Stomach (tissue), 4 donors: Measurements from ENCODE around the gene EPG5.

ENCODE experiments used
- CTCF ChIP-seq, 7 experiments: fragments of 450-650 bp in 4 of 7; fragments of 200-600 bp in 3 of 7; sonication (generic) in 3 of 7; IDR thresholded peaks; one replicate each; pipeline ENCODE4 v1.5.1; 2016 to 2019; ENCODE audit warnings: antibody characterized with exemption in 7 of 7, control low read depth in 2 of 7, mild to moderate bottlenecking in 1 of 7
- EP300 ChIP-seq: sonication (generic); formaldehyde crosslinking; IDR thresholded peaks from one replicate; pipeline ENCODE4 v1.6.1; 2017; ENCODE audit warnings: antibody characterized with exemption
- POLR2A ChIP-seq, 4 donors: fragments of 450-650 bp; IDR thresholded peaks; one replicate each; pipeline ENCODE4 v1.6.1; 2016; ENCODE audit warnings: antibody characterized with exemption in 4 of 4, control low read depth in 2 of 4, mild to moderate bottlenecking in 1 of 4, moderate library complexity in 1 of 4
- POLR2AphosphoS5 ChIP-seq, 3 donors: sonication (generic); formaldehyde crosslinking; IDR thresholded peaks; one replicate each; pipeline ENCODE4 v1.6.1; 2016; ENCODE audit warnings: antibody characterized with exemption in 3 of 3

GRCh38 chr18:45841765-45842442, 125.2 kb downstream of the EPG5 start:
- TF ChIP-seq CTCF (IDR thresholded peaks at IDR 0.05) (no peak), POLR2A (IDR thresholded peaks at IDR 0.05) (no peak), POLR2AphosphoS5 (IDR thresholded peaks at IDR 0.05) (no peak), EP300 (no peak)
